Activated T-helper 2 cell treated with anti-CD3 and anti-CD28 coated beads, Interferon-gamma antibody, Interleukin-2, Interleukin-4, amounts not matched to agents 10 μg/mL and 5 μg/mL and 100 μg/mL, durations not matched to agents 14 hours and 24 hours and 36 hours (primary cell): ENCODE results near the gene PIGL. TPM values are rescaled to one million over a fixed set of nuclear protein-coding genes. Genes with fewer than 3 reads are reported as not detected.
"Not testable (repeated sequence)": the region's sequence is repeated elsewhere in the genome, so short reads cannot be mapped to it uniquely, and the experiment has no call there.

ENCODE experiments used
- DNase-seq: peaks from one replicate; pipeline ENCODE4 v3.0.0; 2021; ENCODE audit warnings: low spot score
- H3K27ac Mint-ChIP-seq: one replicate; pipeline ENCODE4 v1.8.0; 2021; ENCODE audit warnings: mixed read lengths
- H3K27me3 Mint-ChIP-seq: one replicate; pipeline ENCODE4 v1.8.0; 2021; ENCODE audit warnings: low read depth, mixed read lengths
- H3K36me3 Mint-ChIP-seq: one replicate; pipeline ENCODE4 v1.8.0; 2021; ENCODE audit warnings: low read depth, mixed read lengths
- H3K4me1 Mint-ChIP-seq: one replicate; pipeline ENCODE4 v1.8.0; 2021; ENCODE audit warnings: low read depth, mixed read lengths
- H3K4me3 Mint-ChIP-seq: one replicate; pipeline ENCODE4 v1.8.0; 2021; ENCODE audit warnings: low read depth, mild to moderate bottlenecking, moderate library complexity, mixed read lengths
- H3K9me3 Mint-ChIP-seq: one replicate; pipeline ENCODE4 v1.8.0; 2021; ENCODE audit warnings: mixed read lengths
- intact Hi-C: fragments of 100-400 bp; cut with micrococcal nuclease; formaldehyde crosslinking; loops from one replicate; pipeline ENCODE4 v1.15.1; 2023
- total RNA-seq: library from RNA; stranded (reverse); gene quantifications from 2 replicates; pipeline ENCODE4 v1.2.3, GENCODE V29; 2022

Gene PIGL
- total RNA-seq: 40.1 and 40.6 TPM in 2 replicates

DNA sequence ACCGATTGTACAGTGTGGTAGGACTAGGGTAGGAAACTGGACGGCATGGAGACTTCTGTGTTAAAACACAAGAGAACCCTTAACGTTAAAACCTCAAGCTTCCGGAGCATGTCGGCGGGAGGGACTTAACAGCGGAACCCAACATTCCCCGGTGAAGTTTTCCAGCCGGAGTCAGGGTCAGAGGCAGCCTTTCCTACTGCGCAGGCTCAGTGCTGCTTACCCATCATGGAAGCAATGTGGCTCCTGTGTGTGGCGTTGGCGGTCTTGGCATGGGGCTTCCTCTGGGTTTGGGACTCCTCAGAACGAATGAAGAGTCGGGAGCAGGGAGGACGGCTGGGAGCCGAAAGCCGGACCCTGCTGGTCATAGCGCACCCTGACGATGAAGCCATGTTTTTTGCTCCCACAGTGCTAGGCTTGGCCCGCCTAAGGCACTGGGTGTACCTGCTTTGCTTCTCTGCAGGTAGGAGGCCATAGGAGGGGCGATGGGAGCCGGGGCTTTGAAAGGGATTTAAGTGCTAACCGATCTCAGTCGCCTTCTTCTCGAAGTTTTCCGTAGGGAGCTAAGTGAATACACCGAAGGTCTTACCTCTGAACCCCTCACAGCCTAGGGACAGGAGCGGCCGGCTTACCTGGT is at the start of gene PIGL:
TSS of gene PIGL (plus strand) at position 209 of the 634 bp plus-strand sequence. CDS start at position 226, 17 bp downstream.
- Mint-ChIP-seq H3K4me3 (peak within 1 kb of the TSS; percentile 88), H3K27me3 (no peaks in the 10 kb centered on the region), H3K9me3 (no peaks in the 10 kb centered on the region), H3K36me3 (peaks cover 7% of the 10 kb centered on the region), H3K4me1 (peaks cover 26% of the 10 kb centered on the region), H3K27ac (peak within 1 kb of the TSS; percentile 88)
- peak; percentile 75 for DNase-seq
- intact Hi-C loops: loop anchor here (1.0 to 10.0 kb wide), 5 partner anchors 12 to 188 kb away; partner anchors contain the start of gene CENPV

DNA sequence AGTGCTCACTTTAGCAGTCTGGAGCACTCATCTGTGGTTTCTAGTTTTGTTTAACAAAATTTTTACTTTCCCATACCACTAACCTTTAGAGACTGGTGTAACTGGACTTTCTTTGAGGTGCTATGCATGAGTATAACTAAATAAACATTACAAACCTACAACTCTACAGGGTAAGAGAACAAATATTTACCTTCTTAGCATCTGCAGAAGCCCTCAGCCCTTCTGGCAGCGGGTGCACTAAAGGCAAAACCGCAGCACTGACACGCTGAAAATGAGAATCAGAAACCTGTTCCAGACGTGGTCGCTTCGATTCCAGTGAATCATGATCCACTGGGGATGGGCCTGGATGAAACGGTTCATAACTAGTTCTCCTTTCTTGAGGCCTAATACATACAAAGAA is 45.4 kb upstream of the PIGL start:
- Mint-ChIP-seq H3K27ac (no peak overlapping the region), H3K27me3 (no peaks in the 10 kb centered on the region), H3K4me3 (no peak overlapping the region), H3K9me3 (peaks cover 4% of the 10 kb centered on the region), H3K4me1 (peaks cover 10% of the 10 kb centered on the region), H3K36me3 (peaks cover 43% of the 10 kb centered on the region)
- intact Hi-C loops: no loop called here
- no peak for DNase-seq

GRCh38 chr17:16178836-16179235 is 38.2 kb upstream of the PIGL start:
- intact Hi-C loops: no loop called here
- no peak for DNase-seq
- Mint-ChIP-seq H3K27me3 (no peaks in the 10 kb centered on the region), H3K4me3 (no peak overlapping the region), H3K36me3 (peaks cover 39% of the 10 kb centered on the region), H3K9me3 (peaks cover 4% of the 10 kb centered on the region), H3K4me1 (peaks cover 4% of the 10 kb centered on the region), H3K27ac (no peak overlapping the region)

- H3K36me3 Mint-ChIP-seq: peaks cover 60% of the 10 kb centered on the region
These were observed 35.4 kb upstream of the PIGL start for GRCh38 chr17:16181581-16181980.

GRCh38 chr17:16187642-16188041 is 29.4 kb upstream of the PIGL start:
- H3K27ac Mint-ChIP-seq: no peak overlapping the region
- peaks cover 66% of the 10 kb centered on the region for H3K36me3 Mint-ChIP-seq
- no peaks in the 10 kb centered on the region for H3K9me3 Mint-ChIP-seq
- no peak for DNase-seq
- no peak overlapping the region for H3K4me3 Mint-ChIP-seq
- peaks cover 10% of the 10 kb centered on the region for H3K4me1 Mint-ChIP-seq
- intact Hi-C loops: no loop called here
- no peaks in the 10 kb centered on the region for H3K27me3 Mint-ChIP-seq

More at GRCh38 chr17:16181581-16181980, 35.4 kb upstream of the PIGL start:
- no peak overlapping the region for H3K4me3 Mint-ChIP-seq
- peaks cover 10% of the 10 kb centered on the region for H3K4me1 Mint-ChIP-seq
- peaks cover 4% of the 10 kb centered on the region for H3K9me3 Mint-ChIP-seq
- intact Hi-C loops: no loop called here
- no peak overlapping the region for H3K27ac Mint-ChIP-seq
- no peaks in the 10 kb centered on the region for H3K27me3 Mint-ChIP-seq
- no peak for DNase-seq

- no peaks in the 10 kb centered on the region for H3K27me3 Mint-ChIP-seq
- no peak overlapping the region for H3K27ac Mint-ChIP-seq
- H3K36me3 Mint-ChIP-seq: peaks cover 67% of the 10 kb centered on the region
- H3K4me3 Mint-ChIP-seq: no peak overlapping the region
- H3K9me3 Mint-ChIP-seq: no peaks in the 10 kb centered on the region
- intact Hi-C loops: no loop called here
- peaks cover 12% of the 10 kb centered on the region for H3K4me1 Mint-ChIP-seq
- no peak for DNase-seq
These were observed 27.1 kb upstream of the PIGL start for GRCh38 chr17:16189791-16190348.

- Mint-ChIP-seq H3K9me3 (no peaks in the 10 kb centered on the region), H3K4me1 (peaks cover 14% of the 10 kb centered on the region), H3K27ac (no peak overlapping the region), H3K27me3 (no peaks in the 10 kb centered on the region), H3K4me3 (no peak overlapping the region), H3K36me3 (peaks cover 63% of the 10 kb centered on the region)
- intact Hi-C loops: no loop called here
- DNase-seq: no peak
These were observed 26.2 kb upstream of the PIGL start for GRCh38 chr17:16190703-16191360.

DNA sequence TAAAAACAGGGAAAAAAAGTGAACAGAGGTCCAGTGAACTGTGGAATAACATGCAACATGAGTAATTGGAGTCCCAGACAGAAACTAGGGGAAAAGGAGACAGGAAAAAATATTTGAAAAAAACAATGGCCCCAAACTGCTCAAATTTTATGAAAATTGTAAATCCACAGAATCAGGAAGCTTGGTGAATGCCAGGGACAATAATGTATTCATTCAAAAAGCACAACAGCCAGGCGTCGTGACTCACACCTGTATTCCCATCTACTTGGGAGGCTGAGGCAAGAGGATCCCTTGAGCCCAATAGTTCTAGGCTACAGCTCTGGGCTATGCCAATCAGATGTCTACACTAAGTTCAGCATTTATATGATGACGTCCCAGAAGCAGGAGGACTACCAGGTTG is 25.4 kb upstream of the PIGL start:
- H3K36me3 Mint-ChIP-seq: peaks cover 58% of the 10 kb centered on the region
- no peaks in the 10 kb centered on the region for H3K9me3 Mint-ChIP-seq
- DNase-seq: no peak
- H3K4me3 Mint-ChIP-seq: no peak overlapping the region
- H3K27ac Mint-ChIP-seq: no peak overlapping the region
- no peaks in the 10 kb centered on the region for H3K27me3 Mint-ChIP-seq
- H3K4me1 Mint-ChIP-seq: peaks cover 14% of the 10 kb centered on the region
- intact Hi-C loops: no loop called here

GRCh38 chr17:16194307-16194835 is 22.6 kb upstream of the PIGL start:
- H3K9me3 Mint-ChIP-seq, DNase-seq, H3K4me3 Mint-ChIP-seq, intact Hi-C loops, H3K27me3 Mint-ChIP-seq: not testable (repeated sequence)
- peaks cover 19% of the 10 kb centered on the region for H3K4me1 Mint-ChIP-seq
- H3K27ac Mint-ChIP-seq: peak overlapping the region; percentile 45
- H3K36me3 Mint-ChIP-seq: peaks cover 67% of the 10 kb centered on the region

DNA sequence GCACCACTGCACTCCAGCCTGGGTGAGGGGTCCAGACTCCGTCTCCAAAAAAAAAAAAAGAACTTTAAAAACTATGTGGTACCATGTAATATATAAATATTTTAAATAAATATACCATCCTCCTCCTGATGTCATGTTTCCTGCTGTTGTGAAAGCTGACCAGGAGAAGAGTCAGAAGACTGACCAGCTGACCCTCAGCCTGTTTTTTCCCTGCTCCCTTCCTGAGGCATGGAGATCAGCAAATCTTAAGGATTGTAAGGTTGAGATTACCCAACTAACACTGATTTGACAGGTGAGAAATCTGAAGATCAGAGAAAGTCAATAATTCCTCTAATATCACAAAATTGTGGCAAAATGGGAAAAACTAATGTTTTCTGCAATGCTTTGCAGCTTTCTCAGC is 19.7 kb upstream of the PIGL start:
- intact Hi-C loops: no loop called here
- Mint-ChIP-seq H3K36me3 (peaks cover 45% of the 10 kb centered on the region), H3K4me3 (no peak overlapping the region), H3K27ac (no peak overlapping the region), H3K4me1 (peaks cover 20% of the 10 kb centered on the region), H3K9me3 (no peaks in the 10 kb centered on the region), H3K27me3 (no peaks in the 10 kb centered on the region)
- DNase-seq: no peak

GRCh38 chr17:16199093-16199492 is 17.9 kb upstream of the PIGL start:
- intact Hi-C loops: no loop called here
- no peak for DNase-seq
- no peaks in the 10 kb centered on the region for H3K9me3 Mint-ChIP-seq
- H3K4me1 Mint-ChIP-seq: peaks cover 26% of the 10 kb centered on the region
- H3K4me3 Mint-ChIP-seq: no peak overlapping the region
- H3K27ac Mint-ChIP-seq: peak overlapping the region; percentile 4
- peaks cover 31% of the 10 kb centered on the region for H3K36me3 Mint-ChIP-seq
- no peaks in the 10 kb centered on the region for H3K27me3 Mint-ChIP-seq

GRCh38 chr17:16201693-16202131 is 15.3 kb upstream of the PIGL start:
- H3K27me3 Mint-ChIP-seq, H3K27ac Mint-ChIP-seq, H3K9me3 Mint-ChIP-seq, intact Hi-C loops, DNase-seq, H3K4me3 Mint-ChIP-seq: not testable (repeated sequence)
- peaks cover 25% of the 10 kb centered on the region for H3K4me1 Mint-ChIP-seq
- H3K36me3 Mint-ChIP-seq: peaks cover 20% of the 10 kb centered on the region
